ENCODE data around the gene BRCC3. TPM values are rescaled to one million over a fixed set of nuclear protein-coding genes. Genes with fewer than 3 reads are reported as not detected.
"Not testable (repeated sequence)": the region's sequence is repeated elsewhere in the genome, so short reads cannot be mapped to it uniquely, and the experiment has no call there.

Gene BRCC3
- total and polyA plus RNA-seq, 2 donors (not counting 1 experiment from before 2014, with no cell fraction given): 7.3 to 16.9 TPM

GRCh38 chrX:155148166-155148565, 76.9 kb downstream of the BRCC3 start:
- H2AFZ ChIP-seq (ENCODE audit: insufficient read depth, low read depth, low read length, poor library complexity, severe bottlenecking); H3K9ac ChIP-seq (ENCODE audit: low read length); H3K9me3 Mint-ChIP-seq (ENCODE audit: insufficient read depth); DNase-seq; H3K4me1 ChIP-seq (ENCODE audit: control insufficient read depth in 2 of 2, insufficient read depth in 2 of 2, low read length in 2 of 2); H3K4me3 ChIP-seq (ENCODE audit: control extremely low read depth in 1 of 5, extremely low read depth in 1 of 5, insufficient read depth in 1 of 5, low read depth in 2 of 5, low read length in 4 of 5); H3K79me2 ChIP-seq (ENCODE audit: control insufficient read depth, insufficient read depth, low read length); H4K20me1 ChIP-seq (ENCODE audit: control insufficient read depth, insufficient read depth, low read length, poor library complexity, severe bottlenecking); H3K4me2 ChIP-seq (replicated peaks; ENCODE audit: low read depth, low read length, poor library complexity, severe bottlenecking); H3K27me3 Mint-ChIP-seq; H3K27ac Mint-ChIP-seq; H3K4me1 Mint-ChIP-seq; H3K27me3 ChIP-seq (replicated peaks in 1 of 4; ENCODE audit: control extremely low read depth in 1 of 4, control insufficient read depth in 3 of 4, insufficient read depth in 4 of 4, low read length in 3 of 4); ATAC-seq (ENCODE audit: low read depth); H3K27ac ChIP-seq (ENCODE audit: low read length in 2 of 2); H3K4me3 Mint-ChIP-seq; POLR2A ChIA-PET; H3K36me3 ChIP-seq (replicated peaks in 1 of 2; ENCODE audit: control extremely low read depth in 1 of 2, control insufficient read depth in 1 of 2, extremely low read depth in 1 of 2, insufficient read depth in 2 of 2, low read length in 1 of 2); H3K9me3 ChIP-seq (ENCODE audit: control extremely low read depth in 1 of 3, control insufficient read depth in 2 of 3, insufficient read depth in 1 of 3, low read length in 2 of 3): not testable (repeated sequence)
- intact Hi-C loops (cut with micrococcal nuclease): loop anchor here (2.0 kb wide), 1 partner anchor 167 kb away; no protein-coding TSS in a partner anchor
- no CpG with 5 or more reads among the region's 11 CpGs for WGBS (ENCODE audit: insufficient coverage)
- CTCF ChIA-PET: interaction anchor here (0.7 kb wide), 1 partner anchor 167 kb away, joined by 3 read pairs; no protein-coding TSS in a partner anchor

- no peak for ATAC-seq (ENCODE audit: low read depth)
- no peak for TF ChIP-seq EZH2 (IDR thresholded peaks at IDR 0.05; ENCODE audit: borderline replicate concordance, insufficient read depth, low read depth, low read length, poor library complexity, severe bottlenecking)
- TF ChIP-seq CTCF (IDR thresholded peaks at IDR 0.05): peak; percentile 21
- POLR2A ChIA-PET: no interaction called here
- Histone ChIP-seq H3K9ac (ENCODE audit: low read length) (no peak overlapping the region), H3K4me2 (replicated peaks; ENCODE audit: low read depth, low read length, poor library complexity, severe bottlenecking) (no peak overlapping the region), H3K27ac (ENCODE audit: low read length in 2 of 2) (no peak overlapping the region), H3K36me3 (replicated peaks in 1 of 2; ENCODE audit: control extremely low read depth in 1 of 2, control insufficient read depth in 1 of 2, extremely low read depth in 1 of 2, insufficient read depth in 2 of 2, low read length in 1 of 2) (no peaks in the 10 kb centered on the region), H3K9me3 (ENCODE audit: control extremely low read depth in 1 of 3, control insufficient read depth in 2 of 3, insufficient read depth in 1 of 3, low read length in 2 of 3) (no peaks in the 10 kb centered on the region), H3K27me3 (replicated peaks in 1 of 4; ENCODE audit: control extremely low read depth in 1 of 4, control insufficient read depth in 3 of 4, insufficient read depth in 4 of 4, low read length in 3 of 4) (no peaks in the 10 kb centered on the region), H4K20me1 (ENCODE audit: control insufficient read depth, insufficient read depth, low read length, poor library complexity, severe bottlenecking) (no peaks in the 10 kb centered on the region), H3K4me1 (ENCODE audit: control insufficient read depth in 2 of 2, insufficient read depth in 2 of 2, low read length in 2 of 2) (no peaks in the 10 kb centered on the region), H2AFZ (ENCODE audit: insufficient read depth, low read depth, low read length, poor library complexity, severe bottlenecking) (no peak overlapping the region), H3K4me3 (ENCODE audit: control extremely low read depth in 1 of 5, extremely low read depth in 1 of 5, insufficient read depth in 1 of 5, low read depth in 2 of 5, low read length in 4 of 5) (no peak overlapping the region), H3K79me2 (ENCODE audit: control insufficient read depth, insufficient read depth, low read length) (no peaks in the 10 kb centered on the region)
- no peaks in the 10 kb centered on the region for H3K4me1 Mint-ChIP-seq
- intact Hi-C loops (cut with micrococcal nuclease): loop anchor here (2.0 kb wide), 1 partner anchor 168 kb away; no protein-coding TSS in a partner anchor
- H3K27ac Mint-ChIP-seq: no peak overlapping the region
- DNase-seq: peak; percentile 7
- 64% methylated on average over 5 of the region's 7 CpGs for WGBS (ENCODE audit: insufficient coverage)
- H3K4me3 Mint-ChIP-seq: no peak overlapping the region
- peaks cover 5% of the 10 kb centered on the region for H3K27me3 Mint-ChIP-seq
- H3K9me3 Mint-ChIP-seq (ENCODE audit: insufficient read depth): no peaks in the 10 kb centered on the region
- CTCF ChIA-PET: interaction anchor here (0.7 to 1.1 kb wide), 2 partner anchors 55 to 168 kb away, joined by 3 read pairs; no protein-coding TSS in a partner anchor
Observed at GRCh38 chrX:155148724-155149537, 77.6 kb downstream of the BRCC3 start.

Measured in B cell (primary cell).